Large intestine (tissue), 3 donors: ENCODE measurements around the gene TP73. TPM values are rescaled to one million over a fixed set of nuclear protein-coding genes. Genes with fewer than 3 reads are reported as not detected.

Experiments used
- DNase-seq, 2 donors: peaks; one replicate each; pipeline versions ENCODE4 v3.0.0 to v3.0.0-alpha.2; 2013
- H3K27ac ChIP-seq: one replicate; pipeline ENCODE4 v1.5.1; 2013; ENCODE audit warnings: low read length
- H3K27me3 ChIP-seq: 2 replicates; pipeline ENCODE4 v1.6.1; 2013; ENCODE audit warnings: low read length; ENCODE audit not compliant: control insufficient read depth, insufficient read depth
- H3K36me3 ChIP-seq: 2 replicates; pipeline ENCODE4 v1.6.1; 2013; ENCODE audit warnings: low read length; ENCODE audit not compliant: control insufficient read depth, insufficient read depth
- H3K4me1 ChIP-seq: one replicate; pipeline ENCODE4 v1.6.1; 2013; ENCODE audit warnings: low read length; ENCODE audit not compliant: control insufficient read depth, insufficient read depth
- H3K4me3 ChIP-seq: one replicate; pipeline ENCODE4 v1.5.1; 2013; ENCODE audit warnings: low read length
- H3K9me3 ChIP-seq: one replicate; pipeline ENCODE4 v1.6.1; 2013; ENCODE audit warnings: mild to moderate bottlenecking, low read depth, low read length, moderate library complexity; ENCODE audit not compliant: control insufficient read depth
- WGBS: methylation state at CpG from one replicate; pipeline ENCODE4 v1.1.5; 2013; ENCODE audit warnings: low lambda C conversion rate; ENCODE audit not compliant: insufficient coverage; 5-methylcytosine and 5-hydroxymethylcytosine counted together
- polyA plus RNA-seq: library from polyadenylated mRNA; unstranded; fragments of 120-200 nt; gene quantifications from one replicate; pipeline ENCODE4 v1.2.1, GENCODE V29; 2013

Gene TP73
- polyA plus RNA-seq, 1 donor, result 0.55 TPM

GRCh38 chr1:3636531-3636930 lies 15.8 kb upstream of the TP73 start:
- Histone ChIP-seq H3K27me3 (no peaks in the 10 kb centered on the region), H3K36me3 (peaks cover 60% of the 10 kb centered on the region), H3K9me3 (no peaks in the 10 kb centered on the region), H3K4me3 (no peak overlapping the region), H3K27ac (no peak overlapping the region), H3K4me1 (no peaks in the 10 kb centered on the region)
- DNase-seq, result no peak
- WGBS, result 100% methylated on average over 1 of the region's 11 CpGs

GRCh38 chr1:3638027-3638426 lies 14.3 kb upstream of the TP73 start:
- WGBS, result no CpG with 5 or more reads among the region's 12 CpGs
- H3K36me3 ChIP-seq, result peaks cover 56% of the 10 kb centered on the region
- no peak overlapping the region for H3K27ac ChIP-seq
- H3K27me3 ChIP-seq, result no peaks in the 10 kb centered on the region
- no peaks in the 10 kb centered on the region for H3K4me1 ChIP-seq
- H3K4me3 ChIP-seq, result no peak overlapping the region
- H3K9me3 ChIP-seq, result no peaks in the 10 kb centered on the region
- no peak for DNase-seq

- Histone ChIP-seq H3K27me3 (no peaks in the 10 kb centered on the region), H3K36me3 (peaks cover 51% of the 10 kb centered on the region), H3K4me1 (no peaks in the 10 kb centered on the region), H3K27ac (no peak overlapping the region), H3K4me3 (no peak overlapping the region), H3K9me3 (no peaks in the 10 kb centered on the region)
- no CpG with 5 or more reads among the region's 15 CpGs for WGBS
- no peak for DNase-seq
These were observed 13.6 kb upstream of the TP73 start for GRCh38 chr1:3638676-3639075.

- no peak overlapping the region for H3K4me3 ChIP-seq
- H3K27ac ChIP-seq, result no peak overlapping the region
- DNase-seq, result no peak
- H3K9me3 ChIP-seq, result no peaks in the 10 kb centered on the region
- no peaks in the 10 kb centered on the region for H3K4me1 ChIP-seq
- no CpG with 5 or more reads among the region's 23 CpGs for WGBS
- no peaks in the 10 kb centered on the region for H3K27me3 ChIP-seq
- H3K36me3 ChIP-seq, result peaks cover 44% of the 10 kb centered on the region
These were observed 12.9 kb upstream of the TP73 start for GRCh38 chr1:3639397-3639911.

- peaks cover 36% of the 10 kb centered on the region for H3K36me3 ChIP-seq
- no peak overlapping the region for H3K27ac ChIP-seq
- H3K27me3 ChIP-seq, result no peaks in the 10 kb centered on the region
- no peak for DNase-seq
- no peaks in the 10 kb centered on the region for H3K9me3 ChIP-seq
- WGBS, result no CpG with 5 or more reads among the region's 36 CpGs
- no peaks in the 10 kb centered on the region for H3K4me1 ChIP-seq
- no peak overlapping the region for H3K4me3 ChIP-seq
These were observed 12.0 kb upstream of the TP73 start for GRCh38 chr1:3640121-3640837.

GRCh38 chr1:3641046-3641760 lies 11.1 kb upstream of the TP73 start:
- Histone ChIP-seq H3K27me3 (no peaks in the 10 kb centered on the region), H3K27ac (no peak overlapping the region), H3K4me3 (no peak overlapping the region), H3K36me3 (peaks cover 36% of the 10 kb centered on the region), H3K9me3 (no peaks in the 10 kb centered on the region), H3K4me1 (no peaks in the 10 kb centered on the region)
- DNase-seq, result no peak
- WGBS, result no CpG with 5 or more reads among the region's 26 CpGs

- H3K4me1 ChIP-seq, result no peaks in the 10 kb centered on the region
- peaks cover 36% of the 10 kb centered on the region for H3K36me3 ChIP-seq
- no peak overlapping the region for H3K27ac ChIP-seq
- H3K27me3 ChIP-seq, result no peaks in the 10 kb centered on the region
- no peak for DNase-seq
- WGBS, result 100% methylated on average over 4 of the region's 11 CpGs
- no peaks in the 10 kb centered on the region for H3K9me3 ChIP-seq
- no peak overlapping the region for H3K4me3 ChIP-seq
These were observed 10.5 kb upstream of the TP73 start for GRCh38 chr1:3641816-3642215.

GRCh38 chr1:3642919-3643675 lies 9.2 kb upstream of the TP73 start:
- DNase-seq, result no peak
- Histone ChIP-seq H3K36me3 (peaks cover 28% of the 10 kb centered on the region), H3K4me3 (no peak overlapping the region), H3K27ac (no peak overlapping the region), H3K9me3 (no peaks in the 10 kb centered on the region), H3K27me3 (no peaks in the 10 kb centered on the region), H3K4me1 (no peaks in the 10 kb centered on the region)
- no CpG with 5 or more reads among the region's 43 CpGs for WGBS

- H3K27ac ChIP-seq, result no peak overlapping the region
- H3K4me1 ChIP-seq, result peaks cover 5% of the 10 kb centered on the region
- H3K4me3 ChIP-seq, result no peak overlapping the region
- H3K27me3 ChIP-seq, result no peaks in the 10 kb centered on the region
- no peaks in the 10 kb centered on the region for H3K9me3 ChIP-seq
- DNase-seq, result no peak
- WGBS, result no CpG with 5 or more reads among the region's 25 CpGs
- H3K36me3 ChIP-seq, result peaks cover 22% of the 10 kb centered on the region
These were observed 8.0 kb upstream of the TP73 start for GRCh38 chr1:3644273-3644672.

GRCh38 chr1:3645247-3645646 lies 7.1 kb upstream of the TP73 start:
- peaks cover 3% of the 10 kb centered on the region for H3K27me3 ChIP-seq
- peaks cover 20% of the 10 kb centered on the region for H3K36me3 ChIP-seq
- H3K4me1 ChIP-seq, result peaks cover 5% of the 10 kb centered on the region
- H3K4me3 ChIP-seq, result no peak overlapping the region
- no peak for DNase-seq
- no peak overlapping the region for H3K27ac ChIP-seq
- WGBS, result no CpG with 5 or more reads among the region's 43 CpGs
- H3K9me3 ChIP-seq, result no peaks in the 10 kb centered on the region
